HEK293 (cell line): Measurements from ENCODE around the gene P2RY13.
A peak's percentile ranks its signal among the peaks of the same experiment; 100 is the strongest.

ENCODE experiments used
- CTCF ChIA-PET: fragments of 350-600 bp; formaldehyde crosslinking; extraction: SDS; loops from one replicate; lab custom pipeline; 2021; ENCODE audit warnings: antibody characterized with exemption; lab: Yijun Ruan, JAX
- POLR2A ChIA-PET: fragments of 300-600 bp; formaldehyde crosslinking; extraction: SDS; loops from one replicate; lab custom pipeline; 2020; ENCODE audit warnings: antibody characterized with exemption, inconsistent platforms; lab: Yijun Ruan, JAX
- H3K27ac ChIP-seq: fragments of 200-500 bp; sonication (Bioruptor generic); 2 replicates; pipeline ENCODE4 v1.5.1; 2014; ENCODE audit warnings: low read depth, low read length, control low read depth, inconsistent platforms; ENCODE audit errors: extremely low read depth
- H3K36me3 ChIP-seq, 2 experiments: fragments of 200-500 bp in 1 of 2; sonication (Bioruptor generic) in 1 of 2; 1 replicate in 1 of 2; 2 replicates in 1 of 2; pipeline ENCODE4 v1.5.1; 2014 to 2017; ENCODE audit warnings: inconsistent platforms in 2 of 2, low read length in 2 of 2; ENCODE audit not compliant: control insufficient read depth in 2 of 2, insufficient read depth in 1 of 2
- H3K4me1 ChIP-seq: fragments of 200-500 bp; sonication (Bioruptor generic); 2 replicates; pipeline ENCODE4 v1.5.1; 2014; ENCODE audit warnings: mild to moderate bottlenecking, low read length, inconsistent platforms; ENCODE audit not compliant: control insufficient read depth, insufficient read depth
- H3K4me3 ChIP-seq: 2 replicates; pipeline ENCODE4 v1.5.1; 2011; ENCODE audit warnings: low read depth, mild to moderate bottlenecking, control low read depth, low read length, moderate library complexity
- H3K9me3 ChIP-seq: fragments of 200-500 bp; sonication (Bioruptor generic); 2 replicates; pipeline ENCODE4 v1.5.1; 2014; ENCODE audit warnings: low read depth, low read length, inconsistent platforms; ENCODE audit not compliant: control insufficient read depth, insufficient read depth
- GLI2 ChIP-seq: fragments of 450-650 bp; formaldehyde crosslinking; IDR thresholded peaks from 2 replicates; pipeline ENCODE4; 2017; ENCODE audit warnings: missing biosample characterization, missing genetic modification characterization, low read depth, borderline replicate concordance
- ZBTB10 ChIP-seq: fragments of 450-650 bp; formaldehyde crosslinking; IDR thresholded peaks from 2 replicates; pipeline ENCODE4 v1.5.1; 2016; ENCODE audit warnings: missing biosample characterization, missing genetic modification characterization
- ZBTB6 ChIP-seq: fragments of 450-650 bp; formaldehyde crosslinking; IDR thresholded peaks from 2 replicates; pipeline ENCODE4 v1.5.1; 2017; ENCODE audit warnings: missing biosample characterization, missing genetic modification characterization
- ZFP69B ChIP-seq: fragments of 450-650 bp; formaldehyde crosslinking; IDR thresholded peaks from 2 replicates; pipeline ENCODE4 v1.5.1; 2016; ENCODE audit warnings: missing biosample characterization, missing genetic modification characterization
- ZNF132 ChIP-seq: fragments of 450-650 bp; formaldehyde crosslinking; IDR thresholded peaks from 2 replicates; pipeline ENCODE4 v1.5.1; 2017; ENCODE audit warnings: missing biosample characterization, missing genetic modification characterization, borderline replicate concordance
- ZNF138 ChIP-seq: fragments of 450-650 bp; formaldehyde crosslinking; IDR thresholded peaks from 2 replicates; pipeline ENCODE4 v1.5.1; 2016; ENCODE audit warnings: missing biosample characterization, missing genetic modification characterization, borderline replicate concordance
- ZNF140 ChIP-seq: fragments of 450-650 bp; formaldehyde crosslinking; IDR thresholded peaks from 2 replicates; pipeline ENCODE4 v1.5.1; 2016; ENCODE audit warnings: missing biosample characterization, missing genetic modification characterization
- ZNF169 ChIP-seq: fragments of 450-650 bp; formaldehyde crosslinking; IDR thresholded peaks from 2 replicates; pipeline ENCODE4 v1.5.1; 2016; ENCODE audit warnings: missing biosample characterization, missing genetic modification characterization
- ZNF174 ChIP-seq: fragments of 450-650 bp; formaldehyde crosslinking; IDR thresholded peaks from 2 replicates; pipeline ENCODE4 v1.5.0; 2017; ENCODE audit warnings: missing biosample characterization, mild to moderate bottlenecking, missing genetic modification characterization
- ZNF280C ChIP-seq: fragments of 450-650 bp; formaldehyde crosslinking; IDR thresholded peaks from 2 replicates; pipeline ENCODE4 v1.5.1; 2016; ENCODE audit warnings: missing biosample characterization, missing genetic modification characterization
- ZNF341 ChIP-seq: fragments of 450-650 bp; formaldehyde crosslinking; IDR thresholded peaks from 2 replicates; pipeline ENCODE4; 2016; ENCODE audit warnings: low read depth, missing biosample characterization, missing genetic modification characterization
- ZNF37A ChIP-seq: fragments of 450-650 bp; IDR thresholded peaks from 2 replicates; pipeline ENCODE4 v1.5.1; 2018; ENCODE audit warnings: missing biosample characterization, missing genetic modification characterization
- ZNF426 ChIP-seq: fragments of 450-650 bp; formaldehyde crosslinking; IDR thresholded peaks from 2 replicates; pipeline ENCODE4 v1.5.1; 2017; ENCODE audit warnings: missing biosample characterization, missing genetic modification characterization, mild to moderate bottlenecking, inconsistent platforms, moderate library complexity
- ZNF473 ChIP-seq: fragments of 450-650 bp; formaldehyde crosslinking; IDR thresholded peaks from 2 replicates; pipeline ENCODE4 v1.5.1; 2017; ENCODE audit warnings: missing biosample characterization, missing genetic modification characterization
- ZNF645 ChIP-seq: fragments of 450-650 bp; formaldehyde crosslinking; IDR thresholded peaks from 2 replicates; pipeline ENCODE4; 2016; ENCODE audit warnings: missing biosample characterization, missing genetic modification characterization
- ZNF654 ChIP-seq: fragments of 450-650 bp; formaldehyde crosslinking; IDR thresholded peaks from 2 replicates; pipeline ENCODE4 v1.5.1; 2016; ENCODE audit warnings: low read depth, missing biosample characterization, missing genetic modification characterization
- ZNF830 ChIP-seq: fragments of 450-650 bp; IDR thresholded peaks from 2 replicates; pipeline ENCODE4 v1.5.0; 2018; ENCODE audit warnings: missing biosample characterization, missing genetic modification characterization, low read depth, mild to moderate bottlenecking, moderate library complexity
- ZNF837 ChIP-seq: fragments of 450-650 bp; formaldehyde crosslinking; IDR thresholded peaks from 2 replicates; pipeline ENCODE4 v1.5.1; 2016; ENCODE audit warnings: missing biosample characterization, missing genetic modification characterization

P2RY13 gene

GRCh38 chr3:151290673-151291072, 38.7 kb downstream of the P2RY13 start:
- Histone ChIP-seq H3K36me3 (no peaks in the 10 kb centered on the region), H3K4me1 (no peaks in the 10 kb centered on the region), H3K9me3 (no peaks in the 10 kb centered on the region), H3K27ac (no peak overlapping the region), H3K4me3 (no peak overlapping the region)
- TF ChIP-seq ZNF654 (tag by site-specific recombination) (peak; percentile 27), ZNF473 (tag by site-specific recombination) (no peak)
- ChIA-PET POLR2A (no interaction called here), CTCF (no interaction called here)

- POLR2A ChIA-PET: no interaction called here
These were observed 39.9 kb downstream of the P2RY13 start for GRCh38 chr3:151289445-151289844.

GRCh38 chr3:151285940-151286339, 43.4 kb downstream of the P2RY13 start:
- Histone ChIP-seq H3K36me3 (no peaks in the 10 kb centered on the region), H3K27ac (no peak overlapping the region), H3K4me1 (0 out of 2 replicates have a peak, but pooled peaks cover 2% of the 10 kb centered on the region), H3K4me3 (no peak overlapping the region), H3K9me3 (no peaks in the 10 kb centered on the region)
- TF ChIP-seq ZNF169 (tag by site-specific recombination): no peak
- no peak for TF ChIP-seq ZNF280C (tag by site-specific recombination)
- no peak for TF ChIP-seq GLI2 (tag by site-specific recombination)
- no peak for TF ChIP-seq ZNF140 (tag by site-specific recombination)
- no peak for TF ChIP-seq ZBTB6 (tag by site-specific recombination)
- no peak for TF ChIP-seq ZNF138 (tag by site-specific recombination)
- no peak for TF ChIP-seq ZBTB10 (tag by site-specific recombination)
- TF ChIP-seq ZNF830 (tag by site-specific recombination): no peak
- TF ChIP-seq ZNF341 (tag by site-specific recombination): no peak
- TF ChIP-seq ZNF645: no peak
- no peak for TF ChIP-seq ZNF426
- TF ChIP-seq ZNF174 (tag by site-specific recombination): no peak
- no peak for TF ChIP-seq ZNF132 (tag by site-specific recombination)
- ChIA-PET CTCF (interaction anchor here (0.6 to 3.5 kb wide), 3 partner anchors 58 to 118 kb away, joined by 3 to 17 read pairs (median 4); no protein-coding TSS in a partner anchor), POLR2A (no interaction called here)

More at GRCh38 chr3:151289445-151289844, 39.9 kb downstream of the P2RY13 start:
- no peak overlapping the region for H3K4me3 ChIP-seq
- H3K27ac ChIP-seq: no peak overlapping the region
- no peaks in the 10 kb centered on the region for H3K36me3 ChIP-seq
- TF ChIP-seq ZNF37A (tag by site-specific recombination) (no peak), ZFP69B (tag by site-specific recombination) (no peak), ZNF837 (tag by site-specific recombination) (no peak)
- H3K4me1 ChIP-seq: no peaks in the 10 kb centered on the region
- CTCF ChIA-PET: interaction anchor here (0.6 to 0.7 kb wide), 2 partner anchors 559 to 1565 kb away, joined by 3 to 7 read pairs; no protein-coding TSS in a partner anchor
- no peaks in the 10 kb centered on the region for H3K9me3 ChIP-seq
